Measurements from ENCODE around the gene CHST6.

CHST6 gene

GRCh38 chr16:75423723-75424104 is 71.5 kb downstream of the CHST6 start:
- 0 out of 2 replicates have a peak, but pooled peaks cover 4% of the 10 kb centered on the region for H4K20me1 ChIP-seq (ENCODE audit: control insufficient read depth, insufficient read depth, low read depth, low read length)
- H3K4me3 ChIP-seq (ENCODE audit: low read length): no peak overlapping the region
- 0 out of 2 replicates have a peak, but pooled peaks cover 6% of the 10 kb centered on the region for H3F3A ChIP-seq (ENCODE audit: control insufficient read depth, insufficient read depth)
- no peak overlapping the region for H3K4me2 ChIP-seq (ENCODE audit: low read length)
- H3K27me3 ChIP-seq (ENCODE audit: control insufficient read depth, low read length): no peaks in the 10 kb centered on the region
- peaks cover 19% of the 10 kb centered on the region for H3K4me1 ChIP-seq (ENCODE audit: control insufficient read depth, low read length)
- H3K36me3 ChIP-seq (ENCODE audit: control insufficient read depth, low read length): no peaks in the 10 kb centered on the region
- TF ChIP-seq EZH2phosphoT487 (IDR thresholded peaks at IDR 0.05; ENCODE audit: borderline replicate concordance, low read length) (no peak), CTCF (IDR thresholded peaks at IDR 0.05; ENCODE audit: low read depth, low read length, poor library complexity, severe bottlenecking) (no peak)
- H3K79me2 ChIP-seq (ENCODE audit: control insufficient read depth, low read length): peaks cover 90% of the 10 kb centered on the region
- no peaks in the 10 kb centered on the region for H3K9me3 ChIP-seq (ENCODE audit: control insufficient read depth, insufficient read depth, low read length)
- no peaks in the 10 kb centered on the region for H3K9me2 ChIP-seq (replicated peaks; ENCODE audit: control insufficient read depth, low read length)
- H3K27ac ChIP-seq (ENCODE audit: low read depth, low read length): no peak overlapping the region
